ENCODE results near the gene BEND6.

BEND6 gene

DNA sequence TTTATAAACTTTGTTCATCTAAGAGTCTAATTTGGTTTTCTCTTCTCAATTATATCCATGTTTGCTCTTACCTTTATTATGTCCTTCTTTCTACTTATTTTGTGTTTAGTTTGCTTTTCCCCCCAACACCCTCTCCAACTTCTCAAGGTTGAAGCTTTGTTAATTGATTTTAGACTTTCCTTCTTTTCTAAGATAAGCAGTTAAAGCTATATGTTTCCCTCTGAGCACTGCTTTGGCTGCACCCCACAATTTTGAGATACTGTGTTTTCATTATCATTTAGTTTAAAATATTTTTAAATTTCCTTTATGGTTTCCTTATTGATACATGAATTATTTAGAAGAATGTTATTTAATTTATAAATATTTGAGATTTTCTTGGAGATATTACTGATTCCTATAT is 13.9 kb upstream of the BEND6 start:
- no peak for DNase-seq (ENCODE audit: low read depth in 2 of 2)

GRCh38 chr6:56944661-56945060 is 10.2 kb upstream of the BEND6 start:
- no peak for DNase-seq (ENCODE audit: low read depth in 2 of 2)

DNA sequence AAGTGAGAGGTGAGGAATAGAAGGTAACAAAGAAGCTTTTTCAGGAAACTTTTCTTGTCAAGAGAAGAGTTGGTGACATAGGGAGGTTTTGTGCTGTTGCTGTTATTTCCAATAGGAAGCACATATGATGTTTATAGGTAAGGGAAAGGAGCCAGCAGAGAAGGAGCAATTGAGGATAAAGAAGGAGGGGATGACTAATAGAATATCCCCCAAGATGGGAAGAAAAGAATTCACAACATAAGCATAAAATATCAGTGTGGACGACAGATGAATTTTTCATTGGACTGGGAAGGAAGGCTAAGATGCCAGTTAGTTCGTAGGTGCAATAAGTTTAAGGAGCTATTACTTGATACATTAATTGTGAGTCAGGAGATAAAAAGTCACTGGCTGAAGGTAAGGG is 8.5 kb upstream of the BEND6 start:
- DNase-seq (ENCODE audit: low read depth in 2 of 2), result no peak

DNA sequence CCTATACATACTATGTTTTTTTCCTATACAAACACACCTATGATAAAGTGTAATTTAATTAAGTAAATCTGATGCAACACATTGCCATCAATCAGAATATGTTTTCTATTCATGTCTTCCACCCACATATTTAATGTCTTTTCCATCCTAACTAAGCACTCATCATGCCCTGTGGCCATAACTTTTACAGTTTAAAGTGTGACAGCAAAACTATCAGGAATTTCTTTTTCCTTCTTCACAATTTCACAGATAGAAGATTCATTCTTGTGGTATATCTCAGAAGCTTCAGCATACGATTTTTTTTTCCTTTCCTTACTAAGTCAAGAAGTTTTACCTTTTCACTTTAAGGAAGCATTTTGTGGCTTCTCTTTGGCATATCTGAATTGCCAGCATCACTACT is 7.0 kb upstream of the BEND6 start:
- DNase-seq (ENCODE audit: low read depth in 2 of 2), result no peak

DNA sequence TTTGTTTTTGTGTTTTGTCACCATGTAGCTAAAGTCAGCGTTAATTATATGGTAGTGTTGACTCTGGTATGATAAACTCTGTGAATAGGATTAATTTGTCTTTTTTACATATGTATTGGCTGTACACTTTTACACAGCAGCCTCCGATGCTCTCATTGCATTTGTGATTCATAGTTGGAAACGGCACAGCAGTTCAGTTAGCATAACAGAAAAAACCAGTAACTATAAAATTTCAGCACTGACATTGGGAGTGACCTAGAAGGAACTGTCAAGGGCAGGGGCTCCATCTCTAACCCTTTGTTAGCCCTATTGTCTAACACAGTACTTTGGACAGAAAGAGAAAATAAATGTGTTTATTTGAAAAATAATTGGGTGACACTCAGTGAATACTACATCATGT is 5.6 kb upstream of the BEND6 start:
- no peak for DNase-seq (ENCODE audit: low read depth in 2 of 2)

GRCh38 chr6:56949925-56950495 is 4.9 kb upstream of the BEND6 start:
- DNase-seq (ENCODE audit: low read depth in 2 of 2), result no peak

DNA sequence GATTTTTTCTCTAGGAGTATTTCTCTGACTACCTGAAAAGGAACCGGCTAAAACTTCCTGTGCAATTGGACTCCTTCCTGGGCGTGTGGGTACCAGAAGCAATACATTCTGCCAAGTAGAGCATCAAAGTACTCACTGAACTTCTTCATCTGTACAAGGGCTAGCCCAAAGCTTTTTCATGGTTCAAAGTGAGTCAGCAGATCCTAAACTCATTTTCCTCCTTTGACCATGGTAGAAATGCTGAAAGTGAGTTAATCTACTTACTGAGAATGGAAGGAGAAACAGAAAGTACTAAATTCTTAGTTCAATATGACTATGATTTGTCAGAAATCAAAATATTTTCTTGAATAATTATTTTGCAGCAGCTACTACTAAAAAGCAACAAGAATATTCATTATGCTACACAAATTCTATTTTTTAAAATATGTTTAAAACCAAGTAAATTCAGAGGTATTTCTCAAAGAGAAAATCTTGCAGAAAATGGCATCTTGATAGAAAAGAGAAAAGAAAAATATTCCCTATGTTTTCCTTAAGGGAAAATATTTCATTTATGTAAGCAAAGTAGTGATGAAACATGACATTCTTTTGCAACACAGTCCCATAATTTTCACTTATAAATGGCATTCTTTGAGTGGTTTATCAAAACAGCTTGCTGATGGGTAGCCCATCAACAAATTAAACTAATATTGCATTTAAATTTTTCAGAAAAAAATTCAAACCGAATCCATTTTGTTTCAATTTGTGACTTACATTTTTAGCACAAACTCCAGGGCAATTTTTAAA is 3.7 kb upstream of the BEND6 start:
- no peak for DNase-seq (ENCODE audit: low read depth in 2 of 2)

DNA sequence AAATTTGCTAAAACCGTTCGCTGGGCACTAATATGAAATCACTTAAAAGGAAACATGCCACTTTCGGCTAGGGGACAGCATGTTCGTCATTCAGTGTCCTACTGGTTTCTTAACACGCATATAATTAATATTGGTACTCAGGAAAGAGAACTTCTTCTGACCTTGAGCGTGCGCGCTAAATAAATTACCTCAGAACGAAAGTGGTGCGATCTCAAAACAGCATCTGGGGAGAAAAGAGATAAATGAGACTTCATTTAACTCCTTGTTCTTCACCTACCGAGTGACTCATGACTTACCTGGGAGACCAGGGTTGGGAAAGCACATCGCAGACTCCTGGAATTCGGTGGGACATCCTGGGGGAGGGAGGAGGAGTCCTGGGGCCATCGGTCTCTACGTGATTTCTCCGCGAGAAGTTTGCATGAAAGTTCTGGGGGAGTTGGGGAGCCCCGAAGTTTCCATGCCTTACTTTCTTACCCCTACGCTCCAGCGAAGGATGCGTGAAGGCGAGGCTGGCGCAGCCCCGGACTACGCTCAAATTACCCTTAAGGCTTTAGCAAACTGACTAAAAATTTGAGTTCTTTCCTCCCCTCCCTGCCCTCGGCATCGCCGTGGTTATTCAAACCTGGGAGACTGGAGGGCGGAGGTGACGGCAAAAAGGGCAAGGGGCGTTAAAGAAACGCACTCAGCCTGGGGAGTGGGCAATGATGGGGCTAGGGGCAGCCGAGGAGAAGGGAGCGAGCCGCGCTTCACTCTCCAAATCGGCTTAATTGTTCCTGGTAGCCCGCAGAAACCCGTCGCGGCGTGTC is 1.1 kb upstream of the BEND6 start:
- no peak for DNase-seq (ENCODE audit: low read depth in 2 of 2)

DNA sequence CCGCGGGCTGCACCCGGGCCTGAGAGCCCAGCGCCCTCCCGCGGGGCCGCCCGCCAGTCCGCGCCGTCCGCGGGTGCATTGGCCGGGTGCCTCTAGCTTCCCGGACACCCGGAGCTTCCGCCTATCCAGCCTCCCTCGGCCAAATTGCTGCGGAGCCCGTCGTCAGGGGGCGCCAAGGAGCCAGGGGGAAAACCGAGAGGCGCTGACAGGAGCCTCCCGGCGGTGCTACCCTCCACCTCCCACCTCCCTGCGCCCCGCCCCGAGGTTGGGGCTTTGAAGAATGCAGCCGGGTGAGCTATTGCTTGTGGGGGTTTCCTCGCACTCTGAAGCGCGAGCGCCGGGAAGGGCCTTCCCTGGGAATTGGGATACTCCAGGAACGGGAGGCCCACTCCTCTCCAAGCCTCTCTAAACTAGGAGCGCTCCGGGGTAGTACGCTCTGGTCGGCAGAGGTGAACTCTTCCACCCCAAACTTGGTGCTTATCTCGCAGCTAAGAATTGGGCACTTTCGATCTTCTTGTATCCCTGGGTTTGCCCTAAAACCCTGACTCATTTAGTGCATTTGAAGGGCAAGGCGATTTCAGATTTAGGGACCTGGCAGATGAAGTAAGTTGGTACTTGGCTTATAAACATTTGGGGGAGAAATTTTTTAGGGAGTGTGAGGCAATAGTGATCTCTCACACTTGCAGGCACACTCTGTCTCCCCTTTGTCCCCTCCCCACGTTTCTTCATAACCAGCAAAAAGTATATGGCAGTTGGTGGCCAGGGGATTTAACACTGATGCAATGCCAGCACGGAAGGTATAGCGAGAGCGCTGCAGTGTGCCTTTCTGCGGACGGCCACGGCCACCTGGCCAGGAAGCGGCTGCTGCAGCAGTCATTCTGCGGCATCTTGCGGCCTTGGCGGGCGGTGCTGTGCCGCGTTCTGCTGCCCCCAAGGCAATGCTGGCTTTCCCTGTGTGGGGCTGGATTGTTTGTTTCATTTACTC is 556 bp downstream of the BEND6 start:
- DNase-seq (ENCODE audit: low read depth in 2 of 2), result peak in 1 of 2 donors; percentile 34

DNA sequence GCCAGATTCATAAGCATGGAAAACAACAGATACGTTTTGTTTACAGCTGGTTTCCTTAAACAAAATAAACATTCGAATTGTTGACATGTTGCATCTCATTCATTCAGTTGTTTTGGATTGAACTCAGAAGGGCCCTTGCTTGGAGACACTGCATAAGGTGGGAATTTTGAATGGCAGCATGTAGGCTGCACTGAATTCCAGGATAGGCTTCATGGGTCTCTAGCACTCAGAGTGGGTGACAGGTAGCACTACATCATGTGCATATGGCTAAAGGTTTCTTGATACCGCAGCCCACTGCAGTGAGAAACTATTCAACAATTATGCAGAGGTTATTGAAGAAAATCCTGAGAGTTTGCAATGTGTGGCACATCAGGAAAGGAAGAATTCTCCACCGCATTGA is 1.6 kb downstream of the BEND6 start:
- no peak for DNase-seq (ENCODE audit: low read depth in 2 of 2)

DNA sequence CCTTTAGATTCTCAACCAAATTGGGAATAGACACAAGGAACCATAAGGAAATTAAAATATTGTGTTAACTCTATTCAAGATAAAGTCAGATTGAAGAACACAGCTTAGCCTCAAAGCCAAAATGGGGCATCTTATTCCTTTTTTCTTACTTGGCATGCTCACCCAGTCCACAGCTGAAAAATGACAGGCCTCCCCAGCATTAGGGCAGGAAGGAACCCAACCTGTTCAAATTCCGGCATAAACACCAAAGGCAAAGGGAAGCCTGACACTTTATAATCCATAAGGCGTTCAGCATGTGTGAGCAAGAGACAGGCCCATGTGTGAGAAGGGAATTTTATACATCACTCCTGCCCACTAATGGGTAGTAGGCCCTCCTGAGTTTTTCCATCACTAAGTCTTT is 2.9 kb downstream of the BEND6 start:
- no peak for DNase-seq (ENCODE audit: low read depth in 2 of 2)

- no peak for DNase-seq (ENCODE audit: low read depth in 2 of 2)
These were observed 3.6 kb downstream of the BEND6 start for GRCh38 chr6:56958481-56958880.

DNA sequence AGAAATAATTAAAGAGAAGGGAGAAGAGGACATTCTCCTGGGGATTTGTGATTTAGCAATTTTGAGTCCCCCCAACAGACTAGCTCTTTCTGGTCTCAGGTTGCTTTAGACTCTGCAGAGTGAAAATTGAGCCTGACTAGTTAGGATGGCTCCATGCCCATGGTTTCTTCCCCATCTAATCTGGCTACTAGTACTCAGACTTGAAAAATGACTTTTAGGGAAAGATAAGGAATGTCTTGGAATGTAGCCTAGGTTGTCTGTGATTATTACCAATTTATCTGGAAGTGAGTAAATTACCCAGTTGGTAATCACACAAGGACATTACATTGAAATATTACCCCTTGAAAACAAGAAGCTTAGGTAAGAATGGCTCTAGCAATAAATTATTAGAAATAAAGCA is 4.2 kb downstream of the BEND6 start:
- DNase-seq (ENCODE audit: low read depth in 2 of 2), result no peak

- DNase-seq (ENCODE audit: low read depth in 2 of 2), result no peak
These were observed 5.0 kb downstream of the BEND6 start for GRCh38 chr6:56959938-56960337.

DNA sequence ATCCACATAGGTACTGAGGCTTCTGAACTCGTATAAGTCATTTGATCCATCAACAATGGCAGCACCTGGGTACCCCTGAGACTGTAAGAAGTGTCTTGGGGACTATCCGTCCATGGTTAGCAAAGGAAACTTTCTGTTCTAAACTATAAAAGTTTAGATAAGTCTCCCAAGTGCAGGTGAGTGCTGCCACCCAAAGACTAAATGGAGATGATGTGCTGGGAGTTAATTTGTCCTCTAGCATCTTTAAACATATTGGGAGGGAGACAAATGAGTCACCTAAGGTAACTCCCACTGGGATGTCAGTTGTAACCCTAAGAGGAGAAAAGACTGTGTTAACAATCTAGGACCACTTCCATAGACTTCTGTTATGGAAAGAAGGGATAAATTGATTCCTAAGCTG is 6.2 kb downstream of the BEND6 start:
- DNase-seq (ENCODE audit: low read depth in 2 of 2), result no peak

- DNase-seq (ENCODE audit: low read depth in 2 of 2), result no peak
These were observed 7.5 kb downstream of the BEND6 start for GRCh38 chr6:56962441-56962840.

DNA sequence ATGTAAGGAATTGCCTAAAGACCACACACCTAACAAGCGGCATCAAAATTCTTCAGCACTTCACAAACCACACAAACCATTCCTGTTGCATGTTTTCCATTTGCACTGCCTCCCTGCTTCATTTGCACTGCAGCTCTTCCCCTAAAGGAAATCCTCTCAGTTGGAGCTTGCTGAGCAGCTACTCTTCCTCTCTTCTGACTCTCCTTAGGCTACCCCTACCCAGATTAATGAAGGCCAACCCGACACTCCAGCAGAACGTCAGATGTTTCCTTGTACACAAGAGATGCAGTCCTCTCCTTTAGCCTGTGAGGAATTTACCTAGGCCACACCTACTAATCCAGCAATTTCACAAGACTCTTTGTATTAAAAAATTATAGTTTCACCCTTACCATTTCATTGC is 8.1 kb downstream of the BEND6 start:
- DNase-seq (ENCODE audit: low read depth in 2 of 2), result no peak

DNA sequence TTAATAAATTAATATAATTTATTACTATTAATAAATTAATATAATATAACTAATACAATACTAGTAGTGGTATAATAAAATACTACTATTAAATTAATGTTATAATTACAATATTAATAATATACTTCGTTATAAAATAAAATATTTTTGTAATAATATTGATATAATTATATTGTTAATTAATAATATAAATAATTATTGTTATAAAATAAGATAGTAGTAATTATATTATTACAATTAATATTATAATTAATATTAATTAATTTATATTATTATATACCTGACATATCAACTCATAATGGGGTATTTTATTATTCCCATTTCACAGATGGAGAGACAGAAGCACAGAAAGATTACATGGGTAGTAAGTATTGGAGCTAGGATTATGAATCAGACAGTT is 8.9 kb downstream of the BEND6 start:
- DNase-seq (ENCODE audit: low read depth in 2 of 2), result no peak

DNA sequence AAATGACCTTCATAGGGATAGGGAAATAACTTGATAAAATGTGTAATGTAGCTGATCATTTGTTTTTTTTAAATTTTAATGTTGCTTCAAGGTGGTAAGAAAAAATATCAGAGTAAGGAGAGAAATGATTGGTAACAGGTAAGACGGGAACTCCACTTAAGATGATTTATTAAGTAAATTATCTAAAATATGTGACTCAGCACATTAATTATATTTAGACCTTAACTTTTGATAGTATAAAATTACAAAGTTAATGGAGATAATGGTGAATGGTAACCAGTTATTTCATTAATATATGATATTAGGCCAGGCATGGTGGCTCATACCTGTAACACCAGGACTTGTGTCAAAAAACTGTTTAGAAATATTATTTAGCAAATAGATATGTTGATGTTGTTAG is 10.2 kb downstream of the BEND6 start:
- DNase-seq (ENCODE audit: low read depth in 2 of 2), result no peak

GRCh38 chr6:56970849-56971248 is 15.9 kb downstream of the BEND6 start:
- DNase-seq (ENCODE audit: low read depth in 2 of 2), result no peak

- no peak for DNase-seq (ENCODE audit: low read depth in 2 of 2)
These were observed 22.3 kb downstream of the BEND6 start for GRCh38 chr6:56977192-56977591.

DNA sequence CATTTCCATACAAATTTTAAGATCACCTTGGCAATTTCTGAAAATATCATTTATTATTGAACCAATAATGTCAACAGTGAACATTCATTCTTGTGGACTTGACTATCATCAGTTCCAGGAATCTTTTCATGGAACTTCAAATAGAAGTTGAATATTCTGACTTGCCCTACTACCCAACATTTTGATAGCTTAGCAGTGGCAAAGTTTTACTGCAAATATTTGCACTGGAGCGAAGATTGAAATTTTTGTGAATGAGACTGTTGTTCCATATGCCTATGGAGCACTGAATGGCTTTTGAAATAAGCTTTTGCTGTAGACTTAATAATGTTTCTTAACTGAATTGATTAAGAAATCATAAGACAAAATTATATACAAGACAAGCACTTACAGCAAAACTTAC is 23.6 kb downstream of the BEND6 start:
- DNase-seq (ENCODE audit: low read depth in 2 of 2), result no peak

Measured in stimulated activated CD4-positive, alpha-beta T cell treated with anti-CD3 and anti-CD28 coated beads, Interleukin-1b, Interleukin-23, amount 100 ng/mL, for 1 hour (primary cell).